Measurements from ENCODE around the gene TNIK. TPM values are rescaled to one million over a fixed set of nuclear protein-coding genes. Genes with fewer than 3 reads are reported as not detected.
A peak's percentile ranks its signal among the peaks of the same experiment; 100 is the strongest.

The TNIK gene
- total RNA-seq, 1 donor from 2014 or later = 25.8 TPM

GRCh38 chr3:171192176-171192854 lies 267.9 kb downstream of the TNIK start:
- peak; percentile 97 for DNase-seq (ENCODE audit: low read depth)

GRCh38 chr3:171190668-171191067 lies 269.5 kb downstream of the TNIK start:
- peak; percentile 72 for DNase-seq (ENCODE audit: low read depth)

DNA sequence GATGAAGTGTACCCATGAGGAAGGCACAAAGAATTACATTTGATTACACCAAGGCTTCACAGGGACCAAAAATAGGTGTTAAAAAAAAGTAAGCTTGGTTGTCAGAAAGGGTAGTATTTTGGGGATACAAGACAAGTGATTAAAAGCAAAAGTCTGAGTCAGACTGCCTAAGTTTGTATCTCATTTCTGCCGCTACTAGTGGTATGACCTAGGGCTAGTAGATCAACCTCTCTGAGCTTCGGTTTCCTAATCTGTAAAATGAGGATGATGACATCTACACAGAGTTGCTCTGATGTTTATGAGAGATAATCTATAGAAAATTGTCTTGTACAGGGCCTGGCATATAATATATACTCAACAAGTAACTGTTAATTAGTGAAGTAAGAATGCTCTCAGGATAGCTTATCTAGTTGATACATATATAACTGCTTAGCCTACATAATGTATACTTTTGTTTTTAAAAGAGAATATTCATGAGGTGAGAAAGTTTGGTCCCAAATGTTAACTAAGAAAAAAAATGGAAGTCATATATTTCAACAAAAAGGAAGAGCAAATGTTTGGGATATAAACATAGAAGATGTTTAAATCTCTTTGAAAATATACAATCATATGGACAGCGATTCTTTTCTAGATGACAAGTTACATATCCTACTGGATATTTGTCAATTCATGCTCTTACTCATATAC lies 270.7 kb downstream of the TNIK start:
- DNase-seq (ENCODE audit: low read depth) = no peak

DNA sequence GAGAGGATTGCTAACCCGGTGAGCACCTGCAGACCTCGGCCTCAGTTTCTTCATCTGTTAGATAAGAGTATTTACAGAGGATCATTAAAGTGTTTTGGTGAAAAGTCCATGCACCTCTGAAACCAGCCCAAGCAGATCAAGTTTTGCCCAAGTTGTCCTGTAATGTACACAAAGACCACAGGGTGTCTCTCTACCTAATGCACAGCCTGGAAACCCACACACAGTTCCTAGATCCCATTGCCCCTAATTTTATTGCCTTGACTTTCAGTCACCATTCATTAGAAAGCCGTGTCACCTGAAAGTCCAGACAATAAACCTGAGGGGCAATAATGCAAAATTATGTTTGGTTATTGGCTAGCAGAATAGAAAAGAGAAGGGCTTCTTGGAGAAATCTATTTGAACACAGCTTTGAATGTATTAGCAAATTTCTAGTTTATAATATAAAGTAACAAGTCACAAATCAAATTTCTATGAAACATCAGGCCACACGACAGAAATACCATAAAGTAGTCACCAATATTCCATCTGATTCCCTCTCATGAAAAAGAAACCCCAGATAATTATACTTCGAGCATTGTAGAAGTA lies 272.4 kb downstream of the TNIK start:
- DNase-seq (ENCODE audit: low read depth) = peak; percentile 57

DNA sequence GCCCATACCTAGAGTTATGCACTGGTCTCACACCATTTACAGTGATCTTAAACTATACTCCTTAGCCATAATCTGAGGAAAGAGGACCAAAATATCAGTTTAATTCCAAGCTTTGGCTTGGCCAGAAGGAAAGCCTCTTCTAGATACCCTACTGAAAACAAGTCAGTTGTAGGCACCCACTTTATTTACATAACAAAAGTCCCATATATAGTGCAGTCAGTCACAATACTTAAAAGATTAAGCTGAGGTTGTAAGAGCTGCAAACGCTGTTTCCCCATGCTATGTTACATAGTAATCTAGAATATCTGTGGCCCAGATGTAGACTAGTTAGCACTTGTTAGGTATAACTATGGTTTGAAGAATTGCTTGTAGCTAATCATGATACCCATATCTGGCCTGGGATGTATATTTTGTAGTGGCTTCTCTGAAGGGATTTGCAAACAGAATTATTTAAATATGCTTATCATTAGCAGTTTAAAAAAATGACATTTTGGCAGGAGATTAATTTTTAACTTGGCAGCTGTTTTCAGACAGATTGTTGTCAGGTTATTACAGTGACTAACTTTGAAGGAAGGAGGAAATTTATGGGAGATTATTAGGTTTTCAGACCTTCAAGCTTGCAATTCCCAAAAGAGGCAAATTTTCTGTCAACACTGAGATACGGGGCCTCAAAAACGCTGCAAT lies 273.2 kb downstream of the TNIK start:
- DNase-seq (ENCODE audit: low read depth) = no peak

GRCh38 chr3:171186383-171186782 lies 273.8 kb downstream of the TNIK start:
- peak; percentile 85 for DNase-seq (ENCODE audit: low read depth)

DNA sequence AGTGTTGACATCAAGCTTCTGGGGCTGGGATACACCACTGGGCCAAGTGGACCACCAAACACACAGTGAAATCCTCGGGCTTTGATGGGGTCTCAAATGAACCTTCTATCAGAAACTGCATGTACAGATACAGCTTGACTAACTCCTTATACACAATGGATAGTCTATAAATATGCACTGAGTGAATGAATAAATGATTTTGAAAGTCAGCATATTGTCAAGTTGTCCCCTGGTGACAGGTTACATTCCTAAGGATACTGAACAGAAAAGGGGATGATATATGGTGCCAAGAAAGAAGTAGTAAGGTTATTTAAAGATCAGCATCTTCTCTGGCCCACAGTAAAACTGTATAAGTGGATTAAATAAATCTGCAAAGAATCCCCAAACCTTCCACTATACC lies 274.2 kb downstream of the TNIK start:
- no peak for DNase-seq (ENCODE audit: low read depth)

GRCh38 chr3:171184372-171184771 lies 275.8 kb downstream of the TNIK start:
- DNase-seq (ENCODE audit: low read depth) = no peak

- no peak for DNase-seq (ENCODE audit: low read depth)
These were observed 277.2 kb downstream of the TNIK start for GRCh38 chr3:171183042-171183441.

DNA sequence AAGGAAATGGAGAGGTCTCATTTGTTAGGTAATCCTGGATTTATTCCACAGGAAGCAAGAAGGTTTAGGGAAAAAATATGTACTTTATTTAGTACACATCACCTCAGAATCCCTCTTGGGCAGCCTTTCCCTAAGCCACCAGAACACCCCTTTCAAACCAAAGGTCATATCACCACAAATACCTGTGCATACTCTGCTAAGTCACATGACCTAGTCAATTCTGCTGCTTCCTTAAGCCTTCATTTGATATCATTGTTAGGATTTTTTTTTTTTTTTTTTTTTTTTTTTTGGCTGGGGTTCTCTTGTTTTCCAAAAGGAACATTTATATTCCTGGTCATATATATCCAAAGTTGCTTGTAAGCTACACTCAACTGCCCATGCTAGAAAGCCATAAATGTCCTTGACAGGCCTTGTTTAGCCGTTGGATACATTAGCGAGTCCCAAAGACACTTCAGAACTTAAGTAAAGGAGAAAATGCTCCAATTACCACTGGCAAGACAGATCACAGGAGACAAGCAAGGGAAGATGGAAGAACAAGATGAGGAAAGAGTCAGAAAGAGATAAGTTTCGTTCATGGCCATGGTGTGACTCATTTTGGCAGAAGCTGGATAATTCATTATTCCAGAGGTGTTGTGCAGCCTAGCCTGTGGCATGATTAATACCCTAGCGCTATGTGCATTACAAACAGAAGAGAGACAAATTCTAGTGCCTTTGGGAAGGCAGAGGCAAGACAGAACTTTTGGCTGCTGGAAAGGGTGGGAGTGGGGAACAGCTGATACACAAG lies 278.1 kb downstream of the TNIK start:
- peak; percentile 66 for DNase-seq (ENCODE audit: low read depth)

- no peak for DNase-seq (ENCODE audit: low read depth)
These were observed 281.5 kb downstream of the TNIK start for GRCh38 chr3:171178714-171179113.

- DNase-seq (ENCODE audit: low read depth) = no peak
These were observed 282.7 kb downstream of the TNIK start for GRCh38 chr3:171177553-171177952.

- DNase-seq (ENCODE audit: low read depth) = no peak
These were observed 283.1 kb downstream of the TNIK start for GRCh38 chr3:171177056-171177455.

GRCh38 chr3:171176244-171176933 lies 283.8 kb downstream of the TNIK start:
- DNase-seq (ENCODE audit: low read depth) = no peak

GRCh38 chr3:171175741-171176234 lies 284.4 kb downstream of the TNIK start:
- no peak for DNase-seq (ENCODE audit: low read depth)

GRCh38 chr3:171173736-171174135 lies 286.5 kb downstream of the TNIK start:
- no peak for DNase-seq (ENCODE audit: low read depth)

GRCh38 chr3:171172070-171172469 lies 288.1 kb downstream of the TNIK start:
- no peak for DNase-seq (ENCODE audit: low read depth)

GRCh38 chr3:171169866-171170265 lies 290.3 kb downstream of the TNIK start:
- DNase-seq (ENCODE audit: low read depth) = no peak

DNA sequence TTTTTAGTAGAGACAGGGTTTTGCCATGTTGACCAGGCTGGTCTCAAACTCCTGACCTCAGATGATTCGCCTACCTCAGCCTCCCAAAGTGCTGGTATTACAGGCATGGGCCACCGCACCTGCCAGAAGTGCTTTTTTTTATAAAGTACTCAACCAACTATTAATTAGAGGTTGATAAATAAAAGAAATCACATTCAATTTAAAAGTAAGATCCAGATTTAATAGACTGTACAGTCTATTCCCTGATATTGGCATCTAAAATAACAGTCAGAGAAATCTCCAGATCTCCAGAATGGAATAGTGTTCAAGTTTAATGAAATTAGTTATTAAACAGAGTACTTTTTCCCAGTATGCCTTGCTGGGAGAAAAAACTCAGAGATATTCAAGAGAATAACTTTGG lies 290.8 kb downstream of the TNIK start:
- DNase-seq (ENCODE audit: low read depth) = no peak

DNA sequence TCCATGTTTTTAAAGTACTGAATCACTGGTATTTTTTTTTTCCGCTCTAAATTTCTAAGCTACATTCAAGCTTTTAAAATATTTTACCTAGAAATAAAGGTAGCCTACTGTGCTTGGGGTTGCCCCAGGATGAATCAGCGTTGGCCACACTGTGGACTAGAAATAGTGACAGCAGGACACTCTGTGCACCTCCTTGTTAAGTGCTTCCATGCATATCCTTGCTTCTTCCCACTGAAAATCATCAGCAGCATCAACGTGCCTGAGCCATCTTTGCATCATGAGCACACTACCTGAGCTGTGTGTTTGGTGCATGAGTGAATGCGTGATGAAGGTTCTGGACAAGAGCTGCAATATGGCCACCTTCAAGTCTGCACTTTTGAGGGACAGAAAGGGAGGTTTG lies 291.7 kb downstream of the TNIK start:
- no peak for DNase-seq (ENCODE audit: low read depth)

GRCh38 chr3:171168086-171168485 lies 292.1 kb downstream of the TNIK start:
- peak; percentile 97 for DNase-seq (ENCODE audit: low read depth)

All from renal cortical epithelial cell (primary cell).